GM18867 (cell line): Measurements from ENCODE around the gene DCLRE1A.
"Not testable (repeated sequence)": the region's sequence is repeated elsewhere in the genome, so short reads cannot be mapped to it uniquely, and the experiment has no call there.

Experiments
- ATAC-seq: cut with Tn5 transposase; IDR thresholded peaks from one replicate; pipeline ENCODE4 v1.9.1; 2021; ENCODE audit warnings: mild to moderate bottlenecking, moderate library complexity; ENCODE audit not compliant: unreplicated experiment

The DCLRE1A gene

DNA sequence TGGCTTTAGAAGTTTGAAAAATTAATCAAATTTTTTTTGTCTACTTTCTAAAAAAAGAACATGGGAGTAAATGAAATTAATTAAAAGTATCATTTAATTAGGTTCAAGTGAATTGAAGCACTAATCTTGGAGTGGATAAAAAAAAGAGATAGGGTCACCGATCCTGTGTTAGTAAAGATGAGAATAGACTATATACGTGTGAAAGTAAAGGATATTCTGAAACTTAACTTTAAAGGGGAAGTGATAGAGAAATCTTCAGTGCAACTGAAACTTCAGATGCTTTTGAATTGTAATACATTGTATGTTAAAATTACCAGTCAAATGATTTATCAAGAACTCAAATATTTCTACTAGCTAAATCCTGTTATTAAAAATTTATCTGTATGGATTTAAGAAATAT lies 5.4 kb upstream of the DCLRE1A start:
- ATAC-seq = peak; percentile 50

DNA sequence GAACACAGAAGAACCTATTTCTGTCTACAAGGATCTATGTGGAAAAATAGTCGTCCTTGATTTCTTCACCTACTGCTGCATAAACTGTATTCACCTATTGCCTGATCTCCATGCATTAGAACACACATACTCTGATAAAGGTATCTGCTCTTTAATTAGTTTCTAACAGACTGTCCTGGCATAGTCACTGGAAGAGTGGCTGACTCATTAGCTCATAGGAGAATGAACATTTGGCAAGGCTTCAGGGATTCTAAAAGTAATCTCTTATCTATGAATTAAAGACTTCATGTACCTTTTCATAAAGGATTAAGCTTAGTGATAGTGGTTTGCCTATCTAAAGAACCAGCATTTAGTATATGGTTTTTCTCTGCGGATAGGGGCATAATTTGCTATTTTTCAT lies 4.7 kb upstream of the DCLRE1A start:
- ATAC-seq = no peak

DNA sequence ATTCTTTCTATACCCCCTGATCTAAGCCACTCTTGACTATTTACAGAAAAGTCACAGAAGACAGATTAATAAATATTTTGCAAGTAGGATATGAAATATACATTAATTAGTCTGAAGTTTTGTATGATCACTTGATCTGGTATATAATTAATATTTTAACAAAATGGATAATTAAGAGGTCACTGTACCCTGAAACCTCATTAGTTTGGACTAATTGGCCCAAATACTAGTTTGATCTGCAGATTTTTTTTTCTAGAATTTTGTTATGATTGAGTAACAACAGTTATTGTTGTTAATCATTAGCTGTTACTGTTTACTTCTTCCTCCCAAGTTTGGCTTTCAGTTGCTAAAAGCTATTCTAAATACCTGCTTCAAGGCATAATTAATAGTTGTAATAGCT lies 3.3 kb upstream of the DCLRE1A start:
- ATAC-seq = no peak

DNA sequence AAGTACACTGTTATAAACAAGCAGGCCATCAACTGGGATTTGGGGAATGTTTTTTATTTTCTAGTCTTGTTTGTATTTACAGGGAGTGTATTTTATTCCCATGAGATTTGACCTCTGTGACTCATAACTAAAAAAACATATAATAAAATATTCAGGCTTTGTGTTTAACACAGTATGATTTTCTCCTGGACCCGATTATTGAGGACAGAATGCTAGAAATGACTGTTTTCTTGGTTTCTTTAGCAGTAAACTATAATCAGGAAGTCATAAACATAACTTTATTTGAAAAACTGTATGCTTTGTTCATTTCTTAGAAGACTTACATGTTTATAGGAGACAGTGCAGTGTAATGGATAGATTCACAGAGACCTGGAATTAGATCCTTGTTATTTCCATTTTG lies 2.7 kb upstream of the DCLRE1A start:
- no peak for ATAC-seq

DNA sequence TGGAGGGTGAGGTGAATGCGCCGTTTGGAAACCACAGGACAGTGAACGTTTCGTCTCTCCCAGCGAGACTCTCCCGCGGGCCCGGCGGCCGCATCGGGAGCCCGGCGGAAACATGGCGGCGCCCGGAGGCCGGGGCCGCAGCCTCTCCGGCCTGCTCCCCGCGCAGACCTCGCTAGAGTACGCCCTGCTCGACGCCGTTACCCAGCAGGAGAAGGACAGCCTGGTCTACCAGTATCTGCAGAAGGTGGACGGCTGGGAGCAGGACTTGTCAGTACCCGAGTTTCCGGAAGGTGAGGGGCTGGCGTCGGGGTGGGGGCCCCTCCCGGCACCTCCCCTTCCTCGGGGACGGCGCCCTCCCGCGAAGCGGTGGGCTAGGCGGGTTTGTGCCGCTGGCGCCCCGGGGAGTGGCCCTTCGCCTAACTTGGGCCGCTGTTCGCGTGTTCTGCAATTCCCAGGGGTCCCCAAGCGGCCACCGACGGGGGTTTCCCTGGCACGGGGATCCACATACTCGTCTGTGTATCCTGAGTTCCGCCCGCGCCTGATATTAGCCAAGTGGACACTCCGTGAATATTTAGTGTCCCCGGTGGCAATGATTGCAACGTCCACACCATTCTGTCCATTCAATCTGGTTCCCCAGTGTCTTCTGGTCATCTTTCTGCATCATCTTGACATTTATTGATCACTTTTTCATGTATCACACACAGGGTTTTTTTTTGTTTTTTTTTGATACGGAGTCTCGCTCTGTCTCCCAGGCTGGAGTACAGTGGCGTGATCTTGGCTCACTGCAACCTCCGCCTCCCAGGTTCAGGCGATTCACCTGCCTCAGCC lies 1.1 kb upstream of the DCLRE1A start:
- ATAC-seq = peak; percentile 29

DNA sequence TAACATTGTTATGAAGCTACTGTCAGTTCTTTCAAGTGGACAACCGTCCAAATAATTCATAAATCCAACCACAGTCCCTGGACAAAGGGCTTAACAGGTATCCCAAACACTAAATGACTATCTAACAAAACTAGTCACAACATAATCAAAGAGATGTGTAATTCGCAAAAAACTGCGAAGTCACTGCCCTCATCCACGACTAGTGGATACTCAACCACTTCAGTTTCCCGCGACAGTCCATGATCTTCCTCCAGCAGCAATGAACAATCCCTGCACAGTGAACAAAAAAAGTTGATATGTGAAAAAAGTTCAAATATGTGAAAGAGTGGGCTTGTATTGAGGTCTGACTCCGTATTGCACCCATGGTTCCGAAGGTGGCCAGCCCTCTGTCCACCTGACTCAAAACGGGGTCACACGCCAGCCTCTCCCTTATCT lies 287 bp downstream of the DCLRE1A start:
- no peak for ATAC-seq

DNA sequence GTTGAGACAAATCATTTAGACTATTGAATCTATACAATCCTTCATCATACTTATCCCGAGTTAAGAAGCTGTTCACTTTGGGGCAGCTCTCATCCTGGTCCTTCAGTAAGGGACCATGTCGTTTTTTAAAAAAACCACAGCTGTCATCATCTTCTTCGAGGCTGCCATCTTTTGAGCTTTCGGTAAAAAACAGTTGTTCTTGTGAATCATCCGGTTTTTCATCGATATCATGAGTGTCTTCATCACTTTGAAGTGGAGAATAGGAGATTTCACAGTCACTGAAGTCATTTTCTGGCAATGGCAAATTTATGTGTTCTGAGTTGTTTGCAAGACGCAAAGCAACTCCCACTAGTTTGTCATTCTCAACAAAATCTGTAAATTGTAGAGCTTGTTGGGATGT lies 3.9 kb downstream of the DCLRE1A start:
- no peak for ATAC-seq

DNA sequence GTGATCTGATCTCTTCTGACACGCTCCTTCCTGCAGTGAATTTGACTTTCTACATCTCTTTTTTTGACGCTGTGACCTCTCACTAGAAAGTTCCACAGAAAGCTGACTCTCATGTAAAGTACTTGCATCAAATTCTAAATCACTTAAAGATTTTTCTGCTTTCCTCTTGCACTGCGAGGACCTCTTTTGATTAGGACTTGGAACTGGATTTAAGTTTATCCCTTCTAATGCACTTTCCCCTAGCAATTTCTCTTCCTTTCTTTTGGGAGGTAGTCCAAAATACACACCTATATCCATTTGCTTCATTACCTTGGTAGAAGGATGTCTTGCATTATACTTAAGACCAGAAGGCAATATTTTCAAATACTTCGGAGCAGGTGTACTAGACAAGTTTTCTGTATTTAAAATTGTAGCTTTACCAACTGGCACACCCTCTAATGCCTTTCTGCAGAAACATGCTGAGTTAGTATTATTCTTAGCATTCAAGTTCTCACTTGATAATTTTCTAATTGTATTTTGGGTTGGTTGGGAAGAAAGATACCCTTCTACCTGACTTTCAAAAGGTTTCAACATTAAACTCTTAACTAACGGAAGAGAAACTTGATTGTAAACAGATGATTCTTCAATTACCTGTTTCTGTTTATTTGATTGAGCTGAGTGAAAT lies 4.6 kb downstream of the DCLRE1A start:
- no peak for ATAC-seq

DNA sequence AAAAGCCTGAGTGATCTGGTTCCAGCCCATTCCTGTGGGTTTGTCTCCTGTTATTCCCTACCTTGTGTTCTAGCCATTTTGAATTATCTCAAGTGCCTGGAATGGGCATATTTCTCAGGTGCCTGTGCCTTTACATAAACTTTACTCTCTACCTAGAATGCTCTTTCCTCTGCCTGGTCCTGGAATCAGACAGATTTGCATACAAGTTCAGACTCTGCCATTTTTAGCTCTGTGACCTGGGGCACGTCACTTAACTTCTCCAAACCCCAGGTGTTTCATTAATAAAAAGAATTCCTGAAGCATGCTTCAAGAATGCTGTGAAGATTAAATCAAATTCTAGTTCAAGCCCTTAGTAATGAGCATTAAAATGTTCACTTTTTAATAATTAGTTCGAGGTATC lies 7.8 kb downstream of the DCLRE1A start:
- ATAC-seq = no peak

DNA sequence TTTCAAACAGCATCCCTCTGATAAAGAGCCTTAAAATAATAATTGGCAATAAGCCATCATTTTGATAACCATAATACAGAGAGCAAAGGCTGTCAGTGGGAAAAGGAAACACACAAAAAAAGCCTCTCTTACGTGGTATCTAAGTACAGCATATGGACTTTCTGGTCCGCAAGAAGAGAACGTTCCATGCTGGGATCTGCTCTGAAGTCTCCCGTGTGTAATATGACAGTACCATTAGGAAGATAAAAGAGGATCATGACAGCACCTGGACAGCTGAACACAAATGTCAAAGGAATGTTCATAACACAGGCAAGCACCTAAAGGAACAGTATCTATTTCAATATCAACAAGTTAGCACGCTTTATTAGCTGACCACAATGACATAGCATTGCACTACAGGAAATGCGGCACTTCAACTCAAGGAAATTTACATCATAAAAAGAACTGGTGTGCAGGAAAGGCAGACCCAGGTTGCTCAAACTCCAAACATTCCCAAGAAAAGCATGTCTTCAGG lies 9.9 kb downstream of the DCLRE1A start:
- ATAC-seq = no peak

DNA sequence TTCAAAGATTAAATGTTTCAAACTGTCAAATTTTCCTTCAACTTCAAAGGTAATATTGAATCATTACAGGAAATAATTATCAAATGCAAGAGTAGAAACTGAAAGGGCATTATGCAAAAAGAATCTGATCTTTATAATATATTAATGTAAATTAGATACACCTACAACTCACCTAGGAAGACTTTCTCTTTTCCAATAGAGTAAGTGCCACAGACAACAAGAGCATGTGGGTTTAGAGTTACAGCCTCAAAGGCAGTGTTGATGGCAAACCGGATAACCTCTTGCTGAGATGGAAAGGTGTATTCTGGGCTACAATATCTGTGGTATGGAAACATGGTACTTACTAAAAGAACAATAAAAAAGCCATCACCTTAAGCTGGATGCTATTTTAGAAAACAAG lies 11.7 kb downstream of the DCLRE1A start:
- no peak for ATAC-seq

DNA sequence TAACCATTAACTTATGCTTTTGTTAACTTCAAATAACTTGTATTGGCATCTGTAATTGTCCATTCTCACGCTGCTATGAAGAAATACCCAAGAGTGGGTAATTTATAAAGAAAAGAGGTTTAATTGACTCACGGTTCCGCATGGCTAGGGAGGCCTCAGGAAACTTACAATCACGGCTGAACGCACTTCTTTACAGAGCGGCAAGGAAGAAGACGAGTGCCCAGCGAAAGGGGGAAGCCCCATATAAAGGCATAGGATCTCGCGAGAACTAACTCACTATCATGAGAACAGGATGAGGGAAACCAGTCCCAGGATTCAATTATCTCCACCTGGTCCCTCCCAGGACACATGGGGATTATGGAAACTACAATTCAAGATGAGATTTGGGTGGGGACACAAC lies 25.3 kb downstream of the DCLRE1A start:
- not testable (repeated sequence) for ATAC-seq

DNA sequence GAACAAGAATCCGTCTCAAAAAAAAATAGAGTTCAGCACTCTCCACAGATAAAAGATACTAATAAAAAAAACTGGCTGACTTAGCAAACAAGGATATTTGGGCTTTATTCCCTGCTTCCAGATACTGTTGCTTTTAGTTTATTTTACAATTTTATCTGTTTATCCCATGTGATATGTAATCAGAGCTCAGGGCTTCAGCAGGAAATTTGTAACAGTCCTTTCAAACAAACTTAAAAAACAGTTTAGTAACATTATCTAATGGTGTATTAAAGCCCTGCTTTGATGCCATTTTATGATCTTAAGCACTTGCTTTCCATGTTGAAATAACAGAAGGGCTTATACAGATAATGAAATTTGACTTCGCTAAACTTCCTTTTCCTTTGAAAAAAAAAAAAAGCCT lies 28.1 kb downstream of the DCLRE1A start:
- no peak for ATAC-seq

DNA sequence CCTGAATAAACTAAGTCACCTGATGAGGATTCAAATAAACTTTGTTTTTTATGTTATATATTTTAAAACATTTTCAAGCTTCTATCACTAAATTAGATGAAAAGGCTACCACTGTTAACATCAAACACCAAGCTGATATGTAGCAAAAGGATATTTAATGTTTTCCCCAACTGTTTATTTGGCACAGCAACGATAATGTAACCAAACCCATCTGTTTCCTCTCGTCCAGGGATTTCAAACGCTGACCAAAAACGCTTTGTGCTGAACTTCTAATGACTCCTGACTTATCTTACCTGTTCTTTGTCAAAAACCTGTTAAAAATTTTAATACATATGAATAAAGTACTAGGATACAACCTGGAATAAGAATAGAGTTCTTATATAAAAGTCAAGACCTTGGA lies 30.5 kb downstream of the DCLRE1A start:
- no peak for ATAC-seq

DNA sequence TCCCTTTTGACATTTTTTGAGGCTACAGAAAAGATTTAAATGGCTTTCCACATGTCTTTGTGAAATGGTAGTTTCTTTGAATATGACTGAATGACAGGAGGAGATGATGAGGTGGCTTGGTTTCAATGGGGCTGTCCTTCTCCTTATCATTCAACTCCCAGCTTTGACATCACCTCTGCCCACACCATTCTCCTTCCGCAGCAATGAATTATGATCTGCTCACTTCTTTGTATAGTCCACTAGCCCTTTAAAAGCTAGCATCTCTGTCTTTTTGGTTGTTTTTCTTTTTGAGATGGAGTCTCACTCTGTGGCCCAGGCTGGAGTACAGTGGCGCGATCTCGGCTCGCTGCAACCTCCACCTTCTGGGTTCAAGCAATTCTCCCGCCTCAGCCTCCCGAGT lies 31.7 kb downstream of the DCLRE1A start:
- ATAC-seq = no peak

DNA sequence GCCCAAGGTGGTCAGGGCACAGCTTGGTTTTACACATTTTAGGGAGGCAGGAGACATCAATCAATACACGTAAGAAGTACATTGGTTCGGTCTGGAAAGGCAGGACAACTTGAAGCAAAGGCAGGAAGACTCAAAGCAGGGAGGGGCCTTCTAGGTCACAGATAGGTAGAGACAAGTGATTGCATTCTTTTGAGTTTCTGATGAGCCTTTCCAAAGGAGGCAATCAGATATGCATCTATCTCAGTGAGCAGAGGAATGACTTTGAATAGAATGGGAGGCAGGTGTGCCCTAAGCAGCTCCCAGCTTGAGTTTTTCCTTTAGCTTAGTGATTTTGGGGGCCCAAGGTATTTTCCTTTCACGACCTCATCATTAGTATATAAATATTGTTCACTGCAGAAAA lies 32.6 kb downstream of the DCLRE1A start:
- ATAC-seq = not testable (repeated sequence)

DNA sequence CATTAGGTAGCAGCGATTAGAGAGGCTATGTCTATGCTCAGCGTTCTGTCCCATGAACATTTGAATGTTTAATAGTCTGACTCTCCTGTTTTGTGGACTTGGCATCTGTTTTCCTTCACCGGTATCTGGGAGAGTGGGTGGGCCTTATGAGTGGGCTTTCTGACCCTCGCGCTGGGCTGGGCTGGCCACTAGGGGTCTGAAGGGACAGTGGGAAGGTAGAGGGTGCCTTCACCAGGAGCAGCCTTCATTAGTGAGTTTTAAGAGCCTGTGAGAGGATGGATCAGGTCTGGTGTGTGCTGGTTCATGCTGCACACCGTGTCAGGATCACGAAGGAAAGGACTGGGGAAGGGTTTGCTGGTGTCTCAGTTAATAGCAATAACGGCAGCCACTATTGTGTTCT lies 33.4 kb downstream of the DCLRE1A start:
- ATAC-seq = no peak

DNA sequence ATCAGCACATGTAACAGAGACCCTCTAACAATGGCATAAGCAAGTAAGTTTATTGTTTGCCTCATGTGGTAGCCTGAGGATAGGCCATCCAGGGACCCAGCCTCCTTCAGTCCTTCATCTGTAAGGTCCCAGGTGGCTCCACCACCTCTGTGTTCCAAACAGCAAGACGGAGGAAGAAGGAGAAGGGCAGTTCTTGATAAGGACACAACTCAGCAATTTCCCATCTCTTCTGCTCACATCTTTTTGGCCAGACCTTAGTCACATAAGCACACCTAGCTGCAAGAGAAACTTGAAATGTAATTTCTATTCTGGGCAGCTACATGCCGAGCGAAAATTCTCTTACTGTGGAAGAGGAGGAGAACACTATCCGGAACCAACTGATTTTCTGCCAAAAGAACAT lies 33.9 kb downstream of the DCLRE1A start:
- no peak for ATAC-seq

DNA sequence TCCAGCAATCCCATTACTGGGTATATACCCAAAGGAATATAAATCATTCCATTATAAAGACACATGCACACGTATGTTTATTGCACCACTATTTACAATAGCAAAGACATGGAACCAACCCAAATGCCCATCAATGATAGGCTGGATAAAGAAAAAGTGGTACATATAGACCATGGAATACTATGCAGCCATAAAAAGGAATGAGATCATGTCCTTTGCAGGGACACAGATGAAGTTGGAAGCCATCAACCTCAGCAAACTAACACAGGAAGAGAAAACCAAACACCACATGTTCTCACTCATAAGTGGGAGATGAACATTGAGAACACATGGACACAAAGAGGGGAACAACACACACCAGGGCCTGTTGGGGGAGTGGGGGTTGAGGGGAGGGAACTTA lies 39.2 kb downstream of the DCLRE1A start:
- ATAC-seq = not testable (repeated sequence)

DNA sequence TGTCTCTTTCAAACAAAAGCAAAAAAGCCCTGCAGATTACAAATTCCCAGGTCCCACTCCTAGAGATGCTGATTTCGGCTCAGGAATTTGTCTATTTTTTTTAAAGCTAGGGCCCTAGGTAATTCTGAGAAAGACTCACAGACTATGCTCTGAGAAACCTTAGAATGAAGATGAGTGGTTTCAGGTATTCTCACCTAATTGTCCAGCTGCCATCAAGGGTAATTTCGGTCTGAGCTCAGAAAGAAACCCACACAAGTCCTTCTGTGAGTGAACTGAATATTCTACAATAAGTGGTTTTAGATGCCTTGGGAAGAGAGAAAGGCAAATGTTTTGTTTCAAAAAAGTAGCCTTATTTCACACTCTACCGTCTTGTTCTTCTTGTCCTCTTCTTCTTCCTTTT lies 45.7 kb downstream of the DCLRE1A start:
- peak; percentile 57 for ATAC-seq

DNA sequence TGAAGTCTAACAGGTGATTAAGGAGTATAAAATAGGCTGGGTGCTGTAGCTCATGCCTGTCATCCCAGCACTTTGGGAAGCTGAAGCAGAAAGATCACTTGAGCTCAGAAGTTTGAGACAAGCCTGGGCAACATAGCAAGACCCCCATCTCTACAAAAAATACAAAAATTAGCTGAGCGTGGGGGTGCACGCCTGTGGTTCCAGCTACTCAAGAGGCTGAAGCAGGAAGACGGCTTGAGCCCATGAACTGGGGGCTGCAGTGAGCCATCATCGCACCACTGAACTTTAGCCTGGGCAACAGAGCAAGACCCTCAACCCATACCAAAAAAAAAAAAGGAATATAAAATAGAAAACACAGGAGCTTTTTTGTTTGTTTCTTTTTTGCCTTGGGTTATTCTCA lies 47.4 kb downstream of the DCLRE1A start:
- no peak for ATAC-seq

DNA sequence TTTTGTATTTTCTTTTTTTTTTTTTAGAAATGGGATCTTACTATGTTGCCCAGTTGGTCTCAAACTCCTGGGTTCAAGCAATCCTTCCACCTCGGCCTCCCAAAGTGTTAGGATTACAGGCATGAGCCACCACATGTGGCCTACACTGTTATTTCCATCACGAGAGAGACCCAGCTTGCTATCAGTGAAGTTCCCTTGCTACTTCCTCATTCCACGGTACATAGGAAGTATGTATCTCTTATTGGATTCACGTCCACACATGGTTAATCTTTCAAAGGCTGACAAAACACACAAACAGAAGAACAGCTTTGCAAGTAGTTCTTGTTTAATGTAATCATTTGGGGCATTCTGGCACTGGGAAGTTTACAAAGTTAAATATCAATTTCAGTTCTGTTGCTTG lies 50.9 kb downstream of the DCLRE1A start:
- ATAC-seq = no peak
